ENCODE data around the gene ST8SIA6. TPM values are rescaled to one million over a fixed set of nuclear protein-coding genes. Genes with fewer than 3 reads are reported as not detected.

ST8SIA6 gene
- total and polyA plus RNA-seq, 2 of the 8 experiments (the other 6 are each of a cell fraction or from before 2014, with no cell fraction given): 0.70 to 1.1 TPM

DNA sequence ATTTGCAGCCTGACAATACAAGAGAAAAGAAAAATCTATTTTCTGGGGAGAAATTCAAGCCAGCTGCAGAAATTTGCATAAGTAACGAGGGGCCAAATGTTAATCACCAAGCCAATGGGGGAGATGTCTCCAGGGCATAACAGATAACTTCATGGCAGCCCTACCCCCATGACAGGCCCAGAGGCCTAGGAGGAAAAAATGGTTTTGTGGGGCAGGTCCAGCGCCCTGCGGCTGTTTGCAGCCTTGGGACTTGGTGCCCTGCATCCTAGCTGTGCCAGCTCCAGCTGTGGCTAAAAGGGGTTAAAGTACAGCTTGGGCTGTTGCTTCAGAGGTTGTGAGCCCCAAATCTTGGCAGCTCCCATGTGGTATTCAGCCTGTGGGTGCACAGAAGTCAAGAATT, 172.1 kb downstream of the ST8SIA6 start (continued):
- TF ChIP-seq, protein P1, sequence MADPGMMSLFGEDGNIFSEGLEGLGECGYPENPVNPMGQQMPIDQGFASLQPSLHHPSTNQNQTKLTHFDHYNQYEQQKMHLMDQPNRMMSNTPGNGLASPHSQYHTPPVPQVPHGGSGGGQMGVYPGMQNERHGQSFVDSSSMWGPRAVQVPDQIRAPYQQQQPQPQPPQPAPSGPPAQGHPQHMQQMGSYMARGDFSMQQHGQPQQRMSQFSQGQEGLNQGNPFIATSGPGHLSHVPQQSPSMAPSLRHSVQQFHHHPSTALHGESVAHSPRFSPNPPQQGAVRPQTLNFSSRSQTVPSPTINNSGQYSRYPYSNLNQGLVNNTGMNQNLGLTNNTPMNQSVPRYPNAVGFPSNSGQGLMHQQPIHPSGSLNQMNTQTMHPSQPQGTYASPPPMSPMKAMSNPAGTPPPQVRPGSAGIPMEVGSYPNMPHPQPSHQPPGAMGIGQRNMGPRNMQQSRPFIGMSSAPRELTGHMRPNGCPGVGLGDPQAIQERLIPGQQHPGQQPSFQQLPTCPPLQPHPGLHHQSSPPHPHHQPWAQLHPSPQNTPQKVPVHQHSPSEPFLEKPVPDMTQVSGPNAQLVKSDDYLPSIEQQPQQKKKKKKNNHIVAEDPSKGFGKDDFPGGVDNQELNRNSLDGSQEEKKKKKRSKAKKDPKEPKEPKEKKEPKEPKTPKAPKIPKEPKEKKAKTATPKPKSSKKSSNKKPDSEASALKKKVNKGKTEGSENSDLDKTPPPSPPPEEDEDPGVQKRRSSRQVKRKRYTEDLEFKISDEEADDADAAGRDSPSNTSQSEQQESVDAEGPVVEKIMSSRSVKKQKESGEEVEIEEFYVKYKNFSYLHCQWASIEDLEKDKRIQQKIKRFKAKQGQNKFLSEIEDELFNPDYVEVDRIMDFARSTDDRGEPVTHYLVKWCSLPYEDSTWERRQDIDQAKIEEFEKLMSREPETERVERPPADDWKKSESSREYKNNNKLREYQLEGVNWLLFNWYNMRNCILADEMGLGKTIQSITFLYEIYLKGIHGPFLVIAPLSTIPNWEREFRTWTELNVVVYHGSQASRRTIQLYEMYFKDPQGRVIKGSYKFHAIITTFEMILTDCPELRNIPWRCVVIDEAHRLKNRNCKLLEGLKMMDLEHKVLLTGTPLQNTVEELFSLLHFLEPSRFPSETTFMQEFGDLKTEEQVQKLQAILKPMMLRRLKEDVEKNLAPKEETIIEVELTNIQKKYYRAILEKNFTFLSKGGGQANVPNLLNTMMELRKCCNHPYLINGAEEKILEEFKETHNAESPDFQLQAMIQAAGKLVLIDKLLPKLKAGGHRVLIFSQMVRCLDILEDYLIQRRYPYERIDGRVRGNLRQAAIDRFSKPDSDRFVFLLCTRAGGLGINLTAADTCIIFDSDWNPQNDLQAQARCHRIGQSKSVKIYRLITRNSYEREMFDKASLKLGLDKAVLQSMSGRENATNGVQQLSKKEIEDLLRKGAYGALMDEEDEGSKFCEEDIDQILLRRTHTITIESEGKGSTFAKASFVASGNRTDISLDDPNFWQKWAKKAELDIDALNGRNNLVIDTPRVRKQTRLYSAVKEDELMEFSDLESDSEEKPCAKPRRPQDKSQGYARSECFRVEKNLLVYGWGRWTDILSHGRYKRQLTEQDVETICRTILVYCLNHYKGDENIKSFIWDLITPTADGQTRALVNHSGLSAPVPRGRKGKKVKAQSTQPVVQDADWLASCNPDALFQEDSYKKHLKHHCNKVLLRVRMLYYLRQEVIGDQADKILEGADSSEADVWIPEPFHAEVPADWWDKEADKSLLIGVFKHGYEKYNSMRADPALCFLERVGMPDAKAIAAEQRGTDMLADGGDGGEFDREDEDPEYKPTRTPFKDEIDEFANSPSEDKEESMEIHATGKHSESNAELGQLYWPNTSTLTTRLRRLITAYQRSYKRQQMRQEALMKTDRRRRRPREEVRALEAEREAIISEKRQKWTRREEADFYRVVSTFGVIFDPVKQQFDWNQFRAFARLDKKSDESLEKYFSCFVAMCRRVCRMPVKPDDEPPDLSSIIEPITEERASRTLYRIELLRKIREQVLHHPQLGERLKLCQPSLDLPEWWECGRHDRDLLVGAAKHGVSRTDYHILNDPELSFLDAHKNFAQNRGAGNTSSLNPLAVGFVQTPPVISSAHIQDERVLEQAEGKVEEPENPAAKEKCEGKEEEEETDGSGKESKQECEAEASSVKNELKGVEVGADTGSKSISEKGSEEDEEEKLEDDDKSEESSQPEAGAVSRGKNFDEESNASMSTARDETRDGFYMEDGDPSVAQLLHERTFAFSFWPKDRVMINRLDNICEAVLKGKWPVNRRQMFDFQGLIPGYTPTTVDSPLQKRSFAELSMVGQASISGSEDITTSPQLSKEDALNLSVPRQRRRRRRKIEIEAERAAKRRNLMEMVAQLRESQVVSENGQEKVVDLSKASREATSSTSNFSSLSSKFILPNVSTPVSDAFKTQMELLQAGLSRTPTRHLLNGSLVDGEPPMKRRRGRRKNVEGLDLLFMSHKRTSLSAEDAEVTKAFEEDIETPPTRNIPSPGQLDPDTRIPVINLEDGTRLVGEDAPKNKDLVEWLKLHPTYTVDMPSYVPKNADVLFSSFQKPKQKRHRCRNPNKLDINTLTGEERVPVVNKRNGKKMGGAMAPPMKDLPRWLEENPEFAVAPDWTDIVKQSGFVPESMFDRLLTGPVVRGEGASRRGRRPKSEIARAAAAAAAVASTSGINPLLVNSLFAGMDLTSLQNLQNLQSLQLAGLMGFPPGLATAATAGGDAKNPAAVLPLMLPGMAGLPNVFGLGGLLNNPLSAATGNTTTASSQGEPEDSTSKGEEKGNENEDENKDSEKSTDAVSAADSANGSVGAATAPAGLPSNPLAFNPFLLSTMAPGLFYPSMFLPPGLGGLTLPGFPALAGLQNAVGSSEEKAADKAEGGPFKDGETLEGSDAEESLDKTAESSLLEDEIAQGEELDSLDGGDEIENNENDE (IDR thresholded peaks at IDR 0.05; ENCODE audit: insufficient replicate concordance, low read length): no peak
- TF ChIP-seq, protein P2, sequence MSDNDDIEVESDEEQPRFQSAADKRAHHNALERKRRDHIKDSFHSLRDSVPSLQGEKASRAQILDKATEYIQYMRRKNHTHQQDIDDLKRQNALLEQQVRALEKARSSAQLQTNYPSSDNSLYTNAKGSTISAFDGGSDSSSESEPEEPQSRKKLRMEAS (IDR thresholded peaks at IDR 0.05): no peak
- TF ChIP-seq TAF7 (optimal IDR thresholded peaks at IDR 0.05; ENCODE audit: borderline replicate concordance, low read depth, low read length) (no peak), TAF1 (IDR thresholded peaks at IDR 0.05; ENCODE audit: low read depth, low read length) (no peak)
- TF ChIP-seq, protein P3, sequence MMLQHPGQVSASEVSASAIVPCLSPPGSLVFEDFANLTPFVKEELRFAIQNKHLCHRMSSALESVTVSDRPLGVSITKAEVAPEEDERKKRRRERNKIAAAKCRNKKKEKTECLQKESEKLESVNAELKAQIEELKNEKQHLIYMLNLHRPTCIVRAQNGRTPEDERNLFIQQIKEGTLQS (IDR thresholded peaks at IDR 0.05; ENCODE audit: insufficient read depth, low read depth, low read length): no peak

Measured in H1 (cell line).